Fibroblast of skin of left quadriceps (primary cell): ENCODE measurements around the gene PCCA.
"Not testable (repeated sequence)": the region's sequence is repeated elsewhere in the genome, so short reads cannot be mapped to it uniquely, and the experiment has no call there.

Experiments
- DNase-seq, 2 experiments: peaks; one replicate each; pipeline ENCODE4 v3.0.0-alpha.2; 2013; ENCODE audit warnings: low read depth in 2 of 2

PCCA gene, protein sequence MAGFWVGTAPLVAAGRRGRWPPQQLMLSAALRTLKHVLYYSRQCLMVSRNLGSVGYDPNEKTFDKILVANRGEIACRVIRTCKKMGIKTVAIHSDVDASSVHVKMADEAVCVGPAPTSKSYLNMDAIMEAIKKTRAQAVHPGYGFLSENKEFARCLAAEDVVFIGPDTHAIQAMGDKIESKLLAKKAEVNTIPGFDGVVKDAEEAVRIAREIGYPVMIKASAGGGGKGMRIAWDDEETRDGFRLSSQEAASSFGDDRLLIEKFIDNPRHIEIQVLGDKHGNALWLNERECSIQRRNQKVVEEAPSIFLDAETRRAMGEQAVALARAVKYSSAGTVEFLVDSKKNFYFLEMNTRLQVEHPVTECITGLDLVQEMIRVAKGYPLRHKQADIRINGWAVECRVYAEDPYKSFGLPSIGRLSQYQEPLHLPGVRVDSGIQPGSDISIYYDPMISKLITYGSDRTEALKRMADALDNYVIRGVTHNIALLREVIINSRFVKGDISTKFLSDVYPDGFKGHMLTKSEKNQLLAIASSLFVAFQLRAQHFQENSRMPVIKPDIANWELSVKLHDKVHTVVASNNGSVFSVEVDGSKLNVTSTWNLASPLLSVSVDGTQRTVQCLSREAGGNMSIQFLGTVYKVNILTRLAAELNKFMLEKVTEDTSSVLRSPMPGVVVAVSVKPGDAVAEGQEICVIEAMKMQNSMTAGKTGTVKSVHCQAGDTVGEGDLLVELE

GRCh38 chr13:100088644-100089464, at the start of gene PCCA:
TSS of gene PCCA (plus strand) at chr13:100089093. CDS start at chr13:100089121, 28 bp downstream.
- peak; percentile 69 to 74 for DNase-seq

- peak in 1 of 2 experiments; percentile 3 for DNase-seq
Measured at GRCh38 chr13:100039740-100040139, 49.2 kb upstream of the PCCA start.

- no peak for DNase-seq
Measured at GRCh38 chr13:100040196-100040595, 48.7 kb upstream of the PCCA start.

DNA sequence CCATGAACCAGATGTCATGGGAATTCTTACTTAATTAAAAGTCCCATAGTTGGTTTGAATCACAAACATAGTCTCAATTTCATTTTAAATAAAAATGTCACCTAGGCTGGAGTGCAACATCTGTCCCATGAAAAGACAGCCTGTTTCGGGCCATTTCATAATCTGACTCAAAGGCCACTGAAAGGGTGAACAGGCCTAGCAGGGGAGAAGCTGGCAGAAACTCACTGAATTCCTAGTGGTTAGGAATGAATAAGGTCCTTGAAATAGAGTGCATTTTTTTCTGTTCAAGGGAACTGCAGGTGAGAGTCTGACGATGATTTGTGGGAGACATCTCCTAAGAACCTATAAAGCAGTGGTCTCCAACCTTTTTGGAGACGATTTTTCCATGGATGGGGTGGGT, 44.0 kb upstream of the PCCA start:
- no peak for DNase-seq

GRCh38 chr13:100045355-100045754, 43.5 kb upstream of the PCCA start:
- no peak for DNase-seq

DNA sequence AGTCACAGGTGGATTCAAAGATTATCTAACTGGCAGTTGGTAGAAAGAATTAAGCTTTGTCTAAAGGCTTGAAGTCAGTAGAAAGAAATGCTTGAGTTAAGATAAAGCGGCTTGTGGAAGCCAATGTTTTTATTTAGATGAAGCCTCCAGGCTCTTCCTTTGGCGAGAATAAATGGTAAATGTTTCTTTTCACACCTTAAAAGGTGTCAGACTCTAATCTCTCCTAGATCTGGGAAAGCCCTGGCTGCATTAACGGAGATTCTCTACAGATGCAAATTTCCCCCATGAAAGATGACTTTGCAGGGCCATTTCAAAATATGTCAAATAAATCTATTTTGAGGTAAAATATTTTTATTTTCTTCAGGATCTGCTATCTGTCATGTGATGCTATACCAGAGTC, 37.8 kb upstream of the PCCA start:
- no peak for DNase-seq

DNA sequence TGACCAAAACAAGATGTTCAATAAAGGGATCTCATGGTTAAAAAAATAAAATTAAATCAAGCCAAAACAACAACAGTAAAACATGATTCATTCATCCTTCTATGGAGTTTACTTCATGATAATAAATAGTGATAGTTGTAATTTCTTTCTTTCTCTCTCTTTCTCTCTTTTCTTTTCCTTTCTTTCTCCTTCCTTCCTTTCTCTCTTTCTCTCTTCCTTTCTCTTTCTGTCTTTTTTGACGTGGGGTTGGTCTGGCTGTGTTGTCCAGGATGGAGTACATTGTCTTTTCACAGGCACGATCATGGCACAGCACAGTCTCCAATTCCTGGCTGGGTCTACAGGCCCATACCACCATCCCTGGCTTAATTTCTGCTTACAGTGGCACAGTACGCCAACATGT, 29.1 kb upstream of the PCCA start:
- DNase-seq = no peak

GRCh38 chr13:100063333-100063732, 25.6 kb upstream of the PCCA start:
- no peak for DNase-seq

DNA sequence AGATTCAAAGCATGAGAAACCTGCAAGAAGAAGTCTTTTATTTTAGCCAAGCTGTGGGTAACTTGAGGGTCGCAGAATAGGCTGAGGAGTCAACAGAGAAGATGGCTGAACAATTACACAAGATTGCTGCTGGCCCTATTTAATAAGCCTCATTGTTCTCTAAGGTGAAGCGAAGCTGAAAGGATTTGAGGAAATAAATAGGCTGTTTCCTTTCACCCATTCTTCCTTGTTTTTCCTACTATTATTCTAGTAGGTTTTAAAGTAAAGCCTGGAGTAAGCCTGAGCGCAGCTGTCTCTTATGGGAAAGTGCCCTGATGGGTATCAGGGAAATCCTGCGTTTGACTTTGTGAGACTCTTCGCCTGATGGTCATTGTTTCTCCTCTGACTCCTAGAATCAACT, 25.0 kb upstream of the PCCA start:
- no peak for DNase-seq

- no peak for DNase-seq
Measured at GRCh38 chr13:100068133-100068931, 20.6 kb upstream of the PCCA start.

DNA sequence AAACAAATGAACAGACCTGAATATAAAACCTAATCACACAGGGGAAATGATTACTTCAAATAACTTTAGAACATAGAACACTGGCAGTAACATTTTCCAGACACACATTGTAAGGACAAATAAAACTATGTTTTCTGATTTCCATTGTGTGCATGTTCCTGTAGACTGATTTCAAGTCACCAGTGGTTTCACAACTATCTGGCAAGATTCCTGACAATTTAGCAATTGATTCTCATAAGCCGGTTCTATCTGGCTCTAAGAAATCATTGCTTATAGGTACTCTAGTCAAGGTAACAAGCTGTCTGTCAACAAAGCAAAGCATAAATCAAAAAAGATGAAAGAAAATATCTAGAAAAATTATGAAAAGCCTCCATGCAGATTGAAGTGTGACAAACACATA, 19.6 kb upstream of the PCCA start:
- DNase-seq = no peak

GRCh38 chr13:100075700-100076587, 12.9 kb upstream of the PCCA start:
- DNase-seq = no peak

GRCh38 chr13:100079003-100079402, 9.9 kb upstream of the PCCA start:
- DNase-seq = not testable (repeated sequence)

GRCh38 chr13:100083401-100083800, 5.5 kb upstream of the PCCA start:
- not testable (repeated sequence) for DNase-seq

DNA sequence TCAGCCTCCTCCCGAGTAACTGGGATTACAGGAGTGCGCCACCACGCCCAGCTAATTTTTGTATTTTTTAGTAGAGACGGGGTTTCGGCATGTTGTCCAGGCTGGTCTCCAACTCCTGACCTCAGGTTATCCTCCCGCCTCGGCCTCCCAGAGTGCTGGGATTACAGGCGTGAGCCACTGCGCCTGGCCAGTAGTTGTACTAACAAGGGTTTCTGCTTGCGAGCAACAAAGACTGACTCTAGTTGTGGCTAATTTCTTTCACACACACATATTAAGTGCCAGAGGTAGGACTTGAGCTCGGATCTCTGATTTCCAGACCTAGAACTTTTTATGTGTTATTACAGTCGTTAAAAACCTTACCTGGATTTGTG, 635 bp upstream of the PCCA start:
- DNase-seq = no peak

- no peak for DNase-seq
Measured at GRCh38 chr13:100089465-100090032, 656 bp downstream of the PCCA start.

GRCh38 chr13:100090861-100091260, 2.0 kb downstream of the PCCA start:
- DNase-seq = no peak

DNA sequence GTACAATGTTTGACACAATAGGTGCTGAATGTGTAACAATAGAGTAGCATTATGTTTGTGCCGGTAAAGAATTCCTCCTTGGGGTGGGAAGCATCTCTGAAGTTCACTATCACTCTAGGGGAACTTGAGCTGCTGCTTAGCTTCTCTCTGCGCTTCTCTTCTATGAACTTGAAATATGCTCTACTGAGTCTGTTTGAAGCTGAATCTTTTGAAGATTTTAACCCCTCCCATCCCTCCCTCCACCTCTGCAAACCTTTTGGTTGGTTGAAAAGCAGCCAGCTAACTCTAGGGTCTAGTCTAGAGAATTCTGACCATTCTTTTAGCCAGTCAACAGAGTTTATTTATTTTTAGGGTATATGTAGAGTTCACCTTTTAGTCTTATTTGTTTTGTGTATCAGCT, 2.5 kb downstream of the PCCA start:
- DNase-seq = no peak

GRCh38 chr13:100092273-100092672, 3.4 kb downstream of the PCCA start:
- not testable (repeated sequence) for DNase-seq

- no peak for DNase-seq
Measured at GRCh38 chr13:100095498-100095897, 6.6 kb downstream of the PCCA start.
